ENCODE data around the gene PTPN11.
"Not testable (repeated sequence)": the region's sequence is repeated elsewhere in the genome, so short reads cannot be mapped to it uniquely, and the experiment has no call there.

The PTPN11 gene

DNA sequence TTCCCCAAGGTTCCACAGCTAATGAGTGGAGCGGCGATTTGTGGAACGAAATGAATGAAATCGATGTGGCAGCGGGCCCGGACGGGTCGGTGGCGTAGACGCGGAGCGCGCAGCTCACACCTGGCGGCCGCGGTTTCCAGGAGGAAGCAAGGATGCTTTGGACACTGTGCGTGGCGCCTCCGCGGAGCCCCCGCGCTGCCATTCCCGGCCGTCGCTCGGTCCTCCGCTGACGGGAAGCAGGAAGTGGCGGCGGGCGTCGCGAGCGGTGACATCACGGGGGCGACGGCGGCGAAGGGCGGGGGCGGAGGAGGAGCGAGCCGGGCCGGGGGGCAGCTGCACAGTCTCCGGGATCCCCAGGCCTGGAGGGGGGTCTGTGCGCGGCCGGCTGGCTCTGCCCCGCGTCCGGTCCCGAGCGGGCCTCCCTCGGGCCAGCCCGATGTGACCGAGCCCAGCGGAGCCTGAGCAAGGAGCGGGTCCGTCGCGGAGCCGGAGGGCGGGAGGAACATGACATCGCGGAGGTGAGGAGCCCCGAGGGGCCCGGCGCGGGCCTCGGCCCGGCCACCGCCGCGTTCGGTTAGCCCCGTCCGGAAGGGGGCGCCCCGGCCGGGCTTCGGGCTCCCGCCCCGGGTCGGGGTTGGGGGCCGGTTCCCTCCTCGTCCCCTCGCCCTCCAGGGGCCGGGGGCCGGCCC, at the start of gene PTPN11:
TSS of gene PTPN11 (plus strand) at position 340 of the 689 bp plus-strand sequence. CDS start at position 505, 165 bp downstream.
- DNase-seq (ENCODE audit: low read depth): peak; percentile 87

DNA sequence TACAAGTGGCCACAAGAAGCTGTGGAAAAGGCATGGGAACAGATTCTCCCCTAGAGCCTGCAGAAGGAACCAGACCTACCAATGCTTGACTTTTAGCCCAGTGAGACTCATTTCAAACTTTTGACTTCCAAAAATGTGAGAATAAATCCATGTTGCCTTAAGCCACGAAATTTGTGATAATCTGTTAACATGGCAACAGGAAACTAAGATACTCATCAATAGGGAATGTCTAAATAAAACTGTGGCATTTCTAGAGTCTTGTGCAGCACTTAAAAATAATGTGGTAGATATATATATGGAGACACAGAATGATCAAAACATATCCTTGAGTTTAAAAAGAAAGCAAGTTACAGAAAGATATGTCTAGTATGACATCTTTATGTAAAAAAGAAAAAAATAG, 48.5 kb upstream of the PTPN11 start:
- DNase-seq (ENCODE audit: low read depth): no peak

DNA sequence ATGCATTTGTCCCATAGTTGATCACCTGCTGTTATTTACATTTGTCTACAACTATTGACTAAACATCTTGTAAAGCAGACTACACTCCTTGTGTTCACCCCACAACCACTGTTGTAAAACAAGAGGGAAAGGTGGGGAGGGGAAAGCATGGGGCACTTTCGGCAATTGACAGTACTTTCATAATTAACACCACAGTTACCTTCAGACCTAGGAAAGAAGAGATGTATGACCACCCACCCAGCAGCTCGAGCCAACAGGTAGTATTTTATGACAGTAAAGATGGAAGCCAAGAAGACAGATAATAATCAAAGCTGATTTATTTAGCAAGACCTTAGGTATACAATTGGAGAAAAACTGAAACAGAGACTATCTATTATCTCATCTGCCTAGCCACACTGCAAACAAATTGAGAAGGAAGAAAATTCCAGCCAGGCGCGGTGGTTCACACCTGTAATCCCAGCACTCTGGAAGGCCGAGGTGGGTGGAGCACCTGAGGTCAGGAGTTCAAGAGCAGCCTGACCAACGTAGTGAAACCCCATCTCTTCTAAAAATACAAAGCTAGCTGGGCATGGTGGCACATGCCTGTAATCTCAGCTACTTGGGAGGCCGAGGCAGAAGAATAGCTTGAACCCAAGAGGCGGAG, 47.8 kb upstream of the PTPN11 start:
- no peak for DNase-seq (ENCODE audit: low read depth)

DNA sequence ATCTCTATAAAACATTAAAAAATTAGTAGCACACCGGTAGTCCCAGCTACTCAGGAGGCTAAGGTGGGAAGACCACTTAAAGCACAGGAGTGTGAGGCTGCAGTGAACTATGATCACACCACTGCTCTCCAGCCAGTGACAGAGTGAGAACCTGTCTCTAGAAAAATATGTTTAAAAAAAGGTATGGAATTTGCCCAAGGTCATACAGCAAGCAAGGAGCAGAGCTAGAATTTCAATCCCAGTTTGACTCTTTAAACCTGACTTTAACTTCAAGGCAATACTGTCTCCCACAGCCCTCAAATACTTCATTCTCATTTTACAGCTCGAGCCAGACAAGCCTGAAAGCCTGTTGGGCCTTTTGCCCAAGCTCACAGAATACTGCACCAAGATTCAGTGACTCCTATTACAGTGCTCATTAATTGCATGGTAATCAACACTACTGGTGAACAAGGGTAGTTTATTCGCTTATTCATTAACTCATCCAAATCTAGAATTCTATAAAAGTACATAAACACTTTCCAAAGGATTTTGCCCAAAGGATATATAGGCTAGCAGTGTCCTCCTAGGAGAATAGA, 44.5 kb upstream of the PTPN11 start:
- DNase-seq (ENCODE audit: low read depth): no peak

GRCh38 chr12:112375105-112375504, 43.6 kb upstream of the PTPN11 start:
- DNase-seq (ENCODE audit: low read depth): no peak

DNA sequence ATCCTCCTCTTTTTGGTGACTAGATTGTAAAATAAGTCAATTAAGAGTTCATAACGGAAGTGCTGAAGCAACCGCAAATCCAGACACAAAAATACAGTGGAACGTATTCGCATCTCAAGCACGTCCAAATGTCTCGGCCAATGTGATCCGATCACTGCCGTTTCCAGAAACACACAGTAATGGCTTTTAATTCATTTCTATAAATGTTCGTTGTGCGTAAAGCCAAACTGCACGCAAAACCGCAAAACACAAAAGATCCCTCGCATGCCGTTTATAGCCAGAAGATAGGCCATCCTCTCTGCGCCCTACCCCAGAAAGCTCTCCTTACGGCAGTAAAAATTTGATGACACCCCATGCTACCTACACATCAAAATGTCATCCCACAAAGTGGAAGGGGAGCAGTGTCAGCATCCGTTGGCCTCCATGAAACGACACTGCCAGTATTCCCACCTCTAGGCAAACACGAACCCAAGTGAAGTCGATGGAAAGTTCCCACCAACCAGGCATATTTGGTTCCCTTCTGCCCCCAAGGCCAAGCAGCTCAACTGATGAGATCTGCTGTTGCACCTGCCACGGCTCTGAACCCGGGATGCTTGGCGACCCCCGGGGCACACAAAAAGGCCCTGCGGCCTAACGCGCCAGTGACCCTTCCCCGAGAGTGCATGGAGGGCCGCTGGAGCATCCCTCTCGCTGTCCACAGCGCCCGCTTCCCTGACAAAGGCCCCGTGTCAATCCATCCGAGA, 37.9 kb upstream of the PTPN11 start:
- no peak for DNase-seq (ENCODE audit: low read depth)

DNA sequence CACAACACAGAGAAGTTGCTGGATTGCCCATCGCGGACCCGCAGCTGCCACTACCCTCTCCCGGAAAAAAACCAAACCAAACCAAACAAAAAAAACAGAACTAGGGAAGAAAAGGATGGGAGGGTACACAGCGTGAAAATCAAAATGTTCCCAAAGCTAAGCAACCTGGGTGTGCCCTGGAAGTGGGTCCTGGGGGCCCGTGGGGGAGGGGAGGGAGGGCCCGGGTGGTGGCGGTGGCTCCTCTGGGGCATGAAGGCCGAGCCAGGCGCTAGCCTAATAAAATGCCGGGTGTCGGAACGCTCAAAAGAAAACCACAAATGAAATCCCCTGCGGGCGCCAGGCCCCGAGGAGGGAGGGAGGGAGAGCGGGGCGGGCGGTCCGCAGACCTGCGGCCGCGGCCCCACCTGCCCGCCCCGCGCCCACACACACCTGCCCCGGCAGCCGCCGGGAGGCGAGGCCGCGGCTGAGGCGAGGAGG, 37.3 kb upstream of the PTPN11 start:
- no peak for DNase-seq (ENCODE audit: low read depth)

GRCh38 chr12:112381883-112382796, 36.6 kb upstream of the PTPN11 start, which contains the start of gene HECTD4:
Gene HECTD4, minus strand, starts transcription at chr12:112382431. Its CDS starts 303 bp downstream, at chr12:112382128.
- peak; percentile 89 for DNase-seq (ENCODE audit: low read depth)

- no peak for DNase-seq (ENCODE audit: low read depth)
Observed at GRCh38 chr12:112382866-112383265, 35.9 kb upstream of the PTPN11 start.

GRCh38 chr12:112386726-112387125, 32.0 kb upstream of the PTPN11 start:
- DNase-seq (ENCODE audit: low read depth): no peak

GRCh38 chr12:112389228-112389627, 29.5 kb upstream of the PTPN11 start:
- no peak for DNase-seq (ENCODE audit: low read depth)

DNA sequence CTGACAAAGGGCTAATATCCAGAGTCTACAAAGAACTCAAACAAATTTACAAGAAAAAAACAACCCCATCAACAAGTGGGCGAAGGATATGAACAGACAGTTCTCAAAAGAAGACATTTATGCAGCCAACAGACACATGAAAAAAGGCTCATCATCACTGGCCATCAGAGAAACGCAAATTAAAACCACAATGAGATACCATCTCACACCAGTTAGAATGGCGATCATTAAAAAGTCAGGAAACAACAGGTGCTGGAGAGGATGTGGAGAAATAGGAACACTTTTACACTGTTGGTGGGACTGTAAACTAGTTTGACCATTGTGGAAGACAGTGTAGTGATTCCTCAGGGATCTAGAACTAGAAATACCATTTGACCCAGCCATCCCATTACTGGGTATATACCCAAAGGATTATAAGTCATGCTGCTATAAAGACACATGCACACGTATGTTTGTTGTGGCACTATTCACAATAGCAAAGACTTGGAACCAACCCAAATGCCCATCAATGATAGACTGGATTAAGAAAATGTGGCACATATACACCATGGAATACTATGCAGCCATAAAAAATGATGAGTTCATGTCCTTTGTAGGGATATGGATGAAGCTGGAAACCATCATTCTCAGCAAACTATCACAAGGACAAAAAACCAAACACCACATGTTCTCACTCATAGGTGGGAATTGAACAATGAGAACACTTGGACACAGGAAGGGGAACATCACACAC, 28.7 kb upstream of the PTPN11 start:
- DNase-seq (ENCODE audit: low read depth): not testable (repeated sequence)

DNA sequence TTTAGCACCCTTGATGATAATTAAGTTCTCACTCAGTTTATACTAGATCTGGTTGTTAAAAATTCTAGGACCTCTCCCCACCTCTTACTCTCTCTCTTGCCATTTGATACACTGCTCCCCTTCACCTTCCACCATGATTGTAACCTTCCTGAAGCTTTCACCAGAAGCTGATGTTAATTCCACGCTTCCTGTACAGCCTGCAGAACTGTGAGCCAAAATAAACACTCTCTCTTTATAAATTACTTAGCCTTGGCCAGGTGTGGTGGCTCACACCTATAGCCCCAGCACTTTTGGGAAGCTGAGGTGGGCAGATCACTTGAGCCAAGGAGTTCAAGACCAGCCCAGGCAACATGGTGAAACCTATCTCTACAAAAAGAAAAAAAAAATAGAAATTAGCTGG, 25.4 kb upstream of the PTPN11 start:
- no peak for DNase-seq (ENCODE audit: low read depth)

GRCh38 chr12:112401054-112401453, 17.7 kb upstream of the PTPN11 start:
- DNase-seq (ENCODE audit: low read depth): no peak

DNA sequence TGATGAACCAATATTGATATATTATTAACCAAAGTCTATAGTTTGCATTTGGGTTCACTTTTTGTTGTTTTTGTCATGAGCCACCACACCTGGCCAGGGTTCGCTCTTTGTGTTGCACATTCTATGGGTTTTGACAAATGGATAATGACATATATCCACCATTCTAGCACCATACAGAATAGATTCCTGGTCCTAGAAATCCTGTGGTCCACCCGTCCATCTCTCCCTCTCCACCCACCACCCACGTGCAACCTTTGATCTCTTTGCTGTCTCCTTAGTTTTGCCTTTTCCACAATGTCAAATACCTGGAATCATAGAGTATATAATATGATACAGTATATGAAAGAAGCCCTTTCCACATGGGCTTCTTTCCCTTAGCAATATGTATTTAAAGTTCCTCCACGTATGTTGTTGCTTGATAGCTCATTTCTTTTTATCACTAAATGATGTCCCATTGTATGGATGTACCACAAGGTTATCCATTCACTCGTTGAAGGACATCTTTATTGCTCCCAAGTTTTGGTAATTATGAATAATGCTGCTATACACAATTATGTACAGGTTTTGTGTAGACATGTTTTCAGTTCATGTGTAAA, 16.7 kb upstream of the PTPN11 start:
- no peak for DNase-seq (ENCODE audit: low read depth)

DNA sequence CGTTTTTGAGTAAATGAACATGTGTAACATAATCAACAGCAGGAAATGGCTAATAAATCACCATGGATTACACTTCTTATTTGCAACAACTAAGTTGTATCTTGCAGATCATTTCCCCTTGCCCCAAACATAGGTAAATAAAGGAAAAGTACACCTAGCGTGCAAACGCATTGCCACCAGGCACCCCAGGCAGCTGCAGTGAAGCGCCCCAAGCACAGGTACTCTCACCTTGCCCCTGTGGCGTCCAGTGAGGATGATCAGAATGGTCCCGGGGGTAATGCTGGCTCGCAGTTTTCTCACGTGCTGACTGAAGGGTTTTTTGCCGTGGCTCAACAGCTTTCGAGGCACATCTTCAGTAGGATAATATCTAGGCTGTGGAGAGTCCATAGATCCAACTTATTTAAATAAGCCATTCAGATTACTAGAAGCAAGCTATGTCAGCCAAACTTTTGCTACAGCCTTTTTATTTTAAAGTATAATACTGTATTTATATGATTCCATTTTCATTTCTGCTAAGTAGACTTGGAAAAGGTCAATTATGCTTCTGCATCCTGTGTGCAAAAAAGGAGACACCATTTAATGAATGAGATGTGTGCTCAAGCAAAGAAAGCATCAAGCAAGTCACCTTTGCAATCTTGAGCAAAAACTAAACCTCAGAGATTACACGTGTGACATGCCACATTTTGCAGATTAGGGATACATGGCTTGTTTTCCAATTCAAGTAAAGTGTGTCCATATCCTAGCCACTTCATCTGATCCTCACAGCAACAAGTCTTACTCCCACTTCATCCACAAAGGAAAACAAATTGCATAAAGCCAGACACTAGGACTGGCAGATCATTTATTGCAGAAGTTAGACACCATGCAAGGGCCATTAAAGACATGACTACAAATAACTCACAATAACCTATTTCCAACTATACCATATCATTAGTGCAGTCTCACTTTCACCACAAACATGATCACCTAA, 11.9 kb upstream of the PTPN11 start:
- no peak for DNase-seq (ENCODE audit: low read depth)

DNA sequence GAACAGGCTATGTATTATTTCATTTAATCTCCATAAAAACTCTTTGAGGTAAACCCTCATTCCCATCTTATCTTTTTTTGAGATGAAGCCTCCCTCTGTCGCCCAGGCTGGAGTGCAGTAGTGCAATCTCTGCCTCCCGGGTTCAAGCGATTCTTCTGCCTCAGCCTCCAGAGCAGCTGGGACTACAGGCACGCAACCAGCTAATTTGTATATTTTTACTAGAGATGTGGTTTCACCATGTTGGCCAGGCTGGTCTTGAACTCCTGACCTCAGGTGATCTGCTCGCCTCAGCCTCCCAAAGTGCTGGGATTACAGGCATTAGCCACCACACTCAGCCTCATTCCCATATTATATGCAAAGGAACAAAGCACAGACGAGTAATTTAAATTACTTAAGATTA, 11.1 kb upstream of the PTPN11 start:
- not testable (repeated sequence) for DNase-seq (ENCODE audit: low read depth)

DNA sequence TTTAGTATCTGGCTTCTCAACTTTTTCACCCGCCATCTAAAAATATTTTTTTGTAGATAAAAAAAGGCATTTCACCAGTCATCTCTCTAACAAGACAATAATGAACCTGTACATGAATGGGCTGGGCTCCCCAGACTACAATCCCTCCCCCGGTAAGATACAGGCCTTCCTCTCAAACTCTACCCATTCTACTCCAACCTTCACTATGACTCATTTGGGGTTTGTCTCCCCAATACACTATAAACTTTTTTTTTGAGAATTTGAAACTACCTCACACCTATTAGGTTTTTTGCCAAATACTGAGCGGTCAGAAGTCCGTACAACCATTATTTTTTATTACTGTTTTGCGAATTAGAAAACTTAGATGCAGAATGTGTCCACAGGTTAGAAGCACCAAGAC, 10.1 kb upstream of the PTPN11 start:
- no peak for DNase-seq (ENCODE audit: low read depth)

All from stimulated activated CD8-positive, alpha-beta memory T cell treated with anti-CD3 and anti-CD28 coated beads, Interleukin-7, amount 100 ng/mL, for 24 hours (primary cell).